Body of pancreas (tissue), 4 donors: ENCODE results near the gene TRIM46. TPM values are rescaled to one million over a fixed set of nuclear protein-coding genes. Genes with fewer than 3 reads are reported as not detected.

Experiments
- ATAC-seq: fragments of 150-250 bp; one replicate; pipeline ENCODE4 v1.9.1; 2016
- DNase-seq, 4 donors: peaks; one replicate each; pipeline ENCODE4 v3.0.0-alpha.2; 2019
- H3K27ac ChIP-seq, 4 donors: fragments of 200-600 bp; sonication (generic); 1 replicate in 3 of 4; 2 replicates in 1 of 4; pipeline versions ENCODE4 v1.5.1 to v1.6.1; 2016 to 2019; ENCODE audit warnings: mild to moderate bottlenecking in 1 of 4, mixed read lengths in 1 of 4, moderate library complexity in 1 of 4
- H3K27me3 ChIP-seq, 2 donors: fragments of 200-600 bp; sonication (generic); one replicate each; pipeline ENCODE4 v1.6.0; 2016; ENCODE audit warnings: mild to moderate bottlenecking in 1 of 2
- H3K36me3 ChIP-seq, 2 donors: fragments of 200-600 bp; sonication (generic); replicated peaks in 1 of 2; 2 replicates each; pipeline ENCODE4 v1.5.1; 2016; ENCODE audit warnings: low read depth in 2 of 2; ENCODE audit not compliant: insufficient read depth in 1 of 2
- H3K4me1 ChIP-seq: fragments of 200-600 bp; sonication (generic); one replicate; pipeline ENCODE4 v1.6.0; 2016
- H3K4me3 ChIP-seq, 2 donors: fragments of 200-600 bp; sonication (generic); 1 replicate in 1 of 2; 2 replicates in 1 of 2; pipeline ENCODE4 v1.5.1; 2016 to 2019
- H3K9me3 ChIP-seq, 3 donors: fragments of 200-600 bp; sonication (generic); 1 replicate in 2 of 3; 2 replicates in 1 of 3; pipeline ENCODE4 v1.5.1; 2016
- POLR2A ChIP-seq, 3 donors: fragments of 450-650 bp; IDR thresholded peaks; one replicate each; pipeline ENCODE4 v1.6.1; 2016; ENCODE audit warnings: antibody characterized with exemption in 3 of 3, mild to moderate bottlenecking in 2 of 3
- WGBS, 2 donors: methylation state at CpG; one replicate each; pipeline ENCODE4 v1.1.5; 2017; 5-methylcytosine and 5-hydroxymethylcytosine counted together
- intact Hi-C: fragments of 100-400 bp; cut with DNase I; formaldehyde crosslinking; loops from one replicate; pipeline ENCODE4 v1.15.1; 2023
- total RNA-seq, 2 donors: library from RNA; depleted of rRNA; stranded (reverse); fragments of >200 nt; gene quantifications; one replicate each; pipeline ENCODE4 v1.1.0, GENCODE V29; 2016
- TF ChIP-seq, protein P1 (sequence below), 7 experiments: fragments of 450-650 bp in 4 of 7; fragments of 200-600 bp in 3 of 7; sonication (generic) in 3 of 7; IDR thresholded peaks; one replicate each; pipeline ENCODE4 v1.5.1; 2016 to 2019; ENCODE audit warnings: antibody characterized with exemption in 7 of 7

The TRIM46 gene
- total RNA-seq, 2 donors from 2014 or later: 0.26 TPM; not detected in 1

DNA sequence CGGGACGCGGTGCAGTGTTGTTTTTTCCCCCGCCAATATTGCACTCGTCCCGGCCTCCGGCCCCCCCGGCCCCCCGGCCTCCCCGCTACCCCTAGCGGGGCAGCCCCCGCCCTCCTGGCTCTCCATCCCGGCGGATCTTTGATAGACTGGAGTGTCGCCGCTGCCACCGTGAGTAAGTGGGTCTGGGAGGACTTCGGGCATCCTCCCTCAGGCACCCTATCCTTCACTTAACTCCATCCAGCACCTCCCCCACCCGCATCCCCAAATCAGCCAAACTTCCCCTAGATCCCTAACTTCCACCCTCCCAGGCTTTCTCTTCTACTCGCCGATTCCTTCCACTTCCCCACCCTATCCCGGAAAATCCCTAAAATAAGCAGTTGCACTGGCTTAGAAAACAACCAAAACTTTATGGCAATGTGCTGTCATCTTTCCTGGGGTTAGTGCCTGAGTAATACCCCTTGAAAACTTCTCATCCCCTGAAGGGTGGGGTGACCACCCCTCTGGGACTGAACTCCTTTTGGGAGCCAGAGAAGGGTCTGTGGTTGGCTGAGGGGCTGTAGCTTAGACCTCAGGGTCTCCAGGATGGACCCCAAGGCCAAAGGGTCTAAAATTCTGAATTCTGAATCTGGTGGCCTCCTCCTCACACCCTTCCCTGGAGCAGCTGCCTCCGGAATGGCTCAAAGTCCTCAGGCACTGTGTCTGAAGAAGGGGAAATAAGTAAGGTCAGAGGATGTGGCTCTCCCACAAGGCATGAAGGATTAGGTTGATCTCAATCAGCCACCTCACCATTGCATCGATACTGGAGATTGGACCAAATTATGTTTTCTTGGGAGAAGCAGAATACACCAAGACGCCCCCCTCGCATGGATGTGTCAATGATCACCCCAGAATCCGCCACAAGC, 21.8 kb downstream of the TRIM46 start:
- ATAC-seq: no peak
- peaks cover 59% of the 10 kb centered on the region for H3K4me1 ChIP-seq
- WGBS, 2 donors: 34 to 67% methylated on average over 11 to 21 of the region's 27 CpGs
- intact Hi-C loops: no loop called here
- no peaks in the 10 kb centered on the region for H3K36me3 ChIP-seq
- no peaks in the 10 kb centered on the region for H3K9me3 ChIP-seq
- peak overlapping the region; percentile 19 to 95 (median 84) for H3K27ac ChIP-seq
- no peaks in the 10 kb centered on the region for H3K27me3 ChIP-seq
- H3K4me3 ChIP-seq: no peak overlapping the region
- TF ChIP-seq POLR2A (IDR thresholded peaks at IDR 0.05): no peak
- TF ChIP-seq, protein P1, sequence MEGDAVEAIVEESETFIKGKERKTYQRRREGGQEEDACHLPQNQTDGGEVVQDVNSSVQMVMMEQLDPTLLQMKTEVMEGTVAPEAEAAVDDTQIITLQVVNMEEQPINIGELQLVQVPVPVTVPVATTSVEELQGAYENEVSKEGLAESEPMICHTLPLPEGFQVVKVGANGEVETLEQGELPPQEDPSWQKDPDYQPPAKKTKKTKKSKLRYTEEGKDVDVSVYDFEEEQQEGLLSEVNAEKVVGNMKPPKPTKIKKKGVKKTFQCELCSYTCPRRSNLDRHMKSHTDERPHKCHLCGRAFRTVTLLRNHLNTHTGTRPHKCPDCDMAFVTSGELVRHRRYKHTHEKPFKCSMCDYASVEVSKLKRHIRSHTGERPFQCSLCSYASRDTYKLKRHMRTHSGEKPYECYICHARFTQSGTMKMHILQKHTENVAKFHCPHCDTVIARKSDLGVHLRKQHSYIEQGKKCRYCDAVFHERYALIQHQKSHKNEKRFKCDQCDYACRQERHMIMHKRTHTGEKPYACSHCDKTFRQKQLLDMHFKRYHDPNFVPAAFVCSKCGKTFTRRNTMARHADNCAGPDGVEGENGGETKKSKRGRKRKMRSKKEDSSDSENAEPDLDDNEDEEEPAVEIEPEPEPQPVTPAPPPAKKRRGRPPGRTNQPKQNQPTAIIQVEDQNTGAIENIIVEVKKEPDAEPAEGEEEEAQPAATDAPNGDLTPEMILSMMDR (IDR thresholded peaks at IDR 0.05): no peak
- DNase-seq: no peak

GRCh38 chr1:155196103-155196892, 22.6 kb downstream of the TRIM46 start:
- Histone ChIP-seq H3K36me3 (no peaks in the 10 kb centered on the region), H3K27ac (peak overlapping the region; percentile 66 to 81 (median 74)), H3K27me3 (no peaks in the 10 kb centered on the region), H3K9me3 (no peaks in the 10 kb centered on the region), H3K4me1 (peaks cover 59% of the 10 kb centered on the region), H3K4me3 (no peak overlapping the region)
- intact Hi-C loops: no loop called here
- 79 to 81% methylated on average over 6 of the region's 6 CpGs for WGBS, 2 donors
- DNase-seq: peak in 1 of 4 donors; percentile 29
- no peak for ATAC-seq
- TF ChIP-seq POLR2A (IDR thresholded peaks at IDR 0.05): no peak
- TF ChIP-seq, protein P1 (IDR thresholded peaks at IDR 0.05): no peak

GRCh38 chr1:155196893-155197638, 23.4 kb downstream of the TRIM46 start:
- TF ChIP-seq, protein P1 (IDR thresholded peaks at IDR 0.05): no peak
- peak in 2 of 3 donors; percentile 7 to 28 for TF ChIP-seq POLR2A (IDR thresholded peaks at IDR 0.05)
- no peaks in the 10 kb centered on the region for H3K27me3 ChIP-seq
- H3K9me3 ChIP-seq: no peaks in the 10 kb centered on the region
- ATAC-seq: peak; percentile 47
- peaks cover 57% of the 10 kb centered on the region for H3K4me1 ChIP-seq
- peak; percentile 81 to 90 (median 86) for DNase-seq
- 53 to 55% methylated on average over 13 to 20 of the region's 20 CpGs for WGBS, 2 donors
- intact Hi-C loops: no loop called here
- H3K36me3 ChIP-seq: no peaks in the 10 kb centered on the region
- peak overlapping the region; percentile 66 to 81 (median 74) for H3K27ac ChIP-seq
- no peak overlapping the region for H3K4me3 ChIP-seq

GRCh38 chr1:155197901-155198546, 24.4 kb downstream of the TRIM46 start:
- 88 to 95% methylated on average over 11 to 15 of the region's 15 CpGs for WGBS, 2 donors
- Histone ChIP-seq H3K9me3 (no peaks in the 10 kb centered on the region), H3K27me3 (no peaks in the 10 kb centered on the region), H3K36me3 (no peaks in the 10 kb centered on the region), H3K27ac (peak overlapping the region; percentile 66 to 81 (median 74)), H3K4me3 (no peak overlapping the region), H3K4me1 (peaks cover 50% of the 10 kb centered on the region)
- intact Hi-C loops: no loop called here
- DNase-seq: no peak
- TF ChIP-seq, protein P1 (IDR thresholded peaks at IDR 0.05): no peak
- TF ChIP-seq POLR2A (IDR thresholded peaks at IDR 0.05): no peak
- ATAC-seq: no peak
